Right lobe of liver (tissue), 4 donors: ENCODE results near the gene CCDC38.

Experiments used
- POLR2A ChIP-seq: fragments of 450-650 bp; IDR thresholded peaks from one replicate; pipeline ENCODE4 v1.6.1; 2017; ENCODE audit warnings: antibody characterized with exemption, mild to moderate bottlenecking
- TF ChIP-seq, protein P1 (sequence below), 4 donors: fragments of 200-600 bp in 3 of 4; fragments of 450-650 bp in 1 of 4; IDR thresholded peaks; one replicate each; pipeline versions ENCODE4 v1.5.1 to v1.8.0; 2016 to 2022; ENCODE audit warnings: antibody characterized with exemption in 4 of 4, mild to moderate bottlenecking in 2 of 4
- donor health status: DM: no; HTN: no; CAD: no.
- donor health status: DM: no; HTN: no; CAD: no.
- donor health status: DM: no; HTN: yes; CAD: no.

DNA sequence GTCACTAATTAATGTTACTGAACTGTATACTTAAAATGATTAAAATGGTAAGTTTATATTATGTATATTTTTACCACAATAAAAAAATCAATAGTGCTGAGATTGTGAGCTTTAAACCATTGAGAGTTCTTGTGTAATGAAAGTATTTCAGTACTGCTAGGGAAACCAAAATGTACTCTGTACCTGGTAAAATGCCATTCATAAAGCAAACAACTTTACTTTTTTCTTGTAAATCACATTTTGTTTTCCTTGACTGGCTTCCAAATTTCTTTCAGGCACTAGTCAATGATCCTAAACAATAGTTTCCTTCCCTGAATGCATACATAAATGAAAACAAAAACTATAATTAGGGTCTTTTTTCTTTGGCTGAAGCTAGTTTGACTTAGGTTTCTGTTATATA lies 113.0 kb downstream of the CCDC38 start:
- TF ChIP-seq, protein P1, sequence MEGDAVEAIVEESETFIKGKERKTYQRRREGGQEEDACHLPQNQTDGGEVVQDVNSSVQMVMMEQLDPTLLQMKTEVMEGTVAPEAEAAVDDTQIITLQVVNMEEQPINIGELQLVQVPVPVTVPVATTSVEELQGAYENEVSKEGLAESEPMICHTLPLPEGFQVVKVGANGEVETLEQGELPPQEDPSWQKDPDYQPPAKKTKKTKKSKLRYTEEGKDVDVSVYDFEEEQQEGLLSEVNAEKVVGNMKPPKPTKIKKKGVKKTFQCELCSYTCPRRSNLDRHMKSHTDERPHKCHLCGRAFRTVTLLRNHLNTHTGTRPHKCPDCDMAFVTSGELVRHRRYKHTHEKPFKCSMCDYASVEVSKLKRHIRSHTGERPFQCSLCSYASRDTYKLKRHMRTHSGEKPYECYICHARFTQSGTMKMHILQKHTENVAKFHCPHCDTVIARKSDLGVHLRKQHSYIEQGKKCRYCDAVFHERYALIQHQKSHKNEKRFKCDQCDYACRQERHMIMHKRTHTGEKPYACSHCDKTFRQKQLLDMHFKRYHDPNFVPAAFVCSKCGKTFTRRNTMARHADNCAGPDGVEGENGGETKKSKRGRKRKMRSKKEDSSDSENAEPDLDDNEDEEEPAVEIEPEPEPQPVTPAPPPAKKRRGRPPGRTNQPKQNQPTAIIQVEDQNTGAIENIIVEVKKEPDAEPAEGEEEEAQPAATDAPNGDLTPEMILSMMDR (IDR thresholded peaks at IDR 0.05), result no peak
- no peak for TF ChIP-seq POLR2A
